ENCODE measurements around the gene GPR108. TPM values are rescaled to one million over a fixed set of nuclear protein-coding genes. Genes with fewer than 3 reads are reported as not detected.

GPR108 gene
- total RNA-seq, 4 donors from 2014 or later: 45.7 to 72.8 (median 52.0) TPM

DNA sequence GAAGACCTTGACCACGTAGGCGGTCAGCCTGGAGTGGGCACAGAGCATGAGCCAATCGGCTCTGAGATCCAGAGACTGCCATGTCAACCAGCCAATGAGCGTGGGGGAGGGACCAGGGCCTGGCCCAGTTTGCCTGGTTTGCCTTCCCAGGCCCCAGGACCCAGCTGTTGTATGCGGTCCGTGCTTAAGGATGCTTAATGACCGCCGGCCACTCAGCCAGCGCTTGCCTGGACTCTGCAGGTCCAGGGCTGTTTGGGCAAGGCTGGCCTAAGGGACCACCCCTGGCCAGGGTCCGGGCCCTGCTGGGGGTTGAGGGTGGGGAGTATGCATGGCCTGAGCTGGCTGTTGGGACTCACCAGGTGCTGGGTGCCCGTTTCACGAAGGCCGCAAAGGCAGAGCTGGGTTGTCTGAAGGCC lies 44.3 kb downstream of the GPR108 start:
- no peak for TF ChIP-seq POLR2A (IDR thresholded peaks at IDR 0.05)
- TF ChIP-seq, protein P1, sequence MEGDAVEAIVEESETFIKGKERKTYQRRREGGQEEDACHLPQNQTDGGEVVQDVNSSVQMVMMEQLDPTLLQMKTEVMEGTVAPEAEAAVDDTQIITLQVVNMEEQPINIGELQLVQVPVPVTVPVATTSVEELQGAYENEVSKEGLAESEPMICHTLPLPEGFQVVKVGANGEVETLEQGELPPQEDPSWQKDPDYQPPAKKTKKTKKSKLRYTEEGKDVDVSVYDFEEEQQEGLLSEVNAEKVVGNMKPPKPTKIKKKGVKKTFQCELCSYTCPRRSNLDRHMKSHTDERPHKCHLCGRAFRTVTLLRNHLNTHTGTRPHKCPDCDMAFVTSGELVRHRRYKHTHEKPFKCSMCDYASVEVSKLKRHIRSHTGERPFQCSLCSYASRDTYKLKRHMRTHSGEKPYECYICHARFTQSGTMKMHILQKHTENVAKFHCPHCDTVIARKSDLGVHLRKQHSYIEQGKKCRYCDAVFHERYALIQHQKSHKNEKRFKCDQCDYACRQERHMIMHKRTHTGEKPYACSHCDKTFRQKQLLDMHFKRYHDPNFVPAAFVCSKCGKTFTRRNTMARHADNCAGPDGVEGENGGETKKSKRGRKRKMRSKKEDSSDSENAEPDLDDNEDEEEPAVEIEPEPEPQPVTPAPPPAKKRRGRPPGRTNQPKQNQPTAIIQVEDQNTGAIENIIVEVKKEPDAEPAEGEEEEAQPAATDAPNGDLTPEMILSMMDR (IDR thresholded peaks at IDR 0.05): no peak
- no peak for DNase-seq
- no peaks in the 10 kb centered on the region for H3K36me3 ChIP-seq

DNA sequence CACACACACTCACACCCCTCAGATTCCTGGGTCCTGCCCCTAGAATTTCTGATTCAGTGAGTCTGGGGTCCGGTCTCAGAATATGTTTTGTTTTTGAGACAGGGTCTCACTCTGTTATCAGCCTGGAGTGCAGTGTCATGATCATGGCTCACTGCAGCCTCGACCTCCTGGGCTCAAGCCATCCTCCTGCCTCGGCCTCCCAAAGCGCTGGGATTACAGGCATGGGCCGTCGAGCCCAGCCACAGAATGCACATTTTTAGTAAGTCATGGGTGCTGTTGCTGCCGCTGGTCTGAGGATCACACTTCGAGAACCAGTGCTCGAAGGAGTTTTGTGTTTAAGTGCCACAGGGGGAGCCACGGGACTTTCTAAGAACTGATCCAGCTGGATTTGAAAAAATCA lies 45.4 kb downstream of the GPR108 start:
- Histone ChIP-seq H3K36me3 (no peaks in the 10 kb centered on the region), H3K27ac (no peak overlapping the region), H3K4me3 (no peak overlapping the region), H3K27me3 (peaks cover 0 to 4% (median 0%) of the 10 kb centered on the region in 4 donors), H3K9me3 (no peaks in the 10 kb centered on the region), H3K4me1 (no peaks in the 10 kb centered on the region)
- intact Hi-C loops (cut with DNase I): no loop called here
- no peak for DNase-seq
- TF ChIP-seq, protein P1 (IDR thresholded peaks at IDR 0.05): no peak
- TF ChIP-seq POLR2A (IDR thresholded peaks at IDR 0.05): no peak
- WGBS, 2 donors: 71 to 80% methylated on average over 5 to 8 of the region's 10 CpGs

More for the DNA sequence above, 44.3 kb downstream of the GPR108 start:
- Histone ChIP-seq H3K4me1 (no peaks in the 10 kb centered on the region), H3K9me3 (no peaks in the 10 kb centered on the region), H3K27ac (no peak overlapping the region), H3K4me3 (no peak overlapping the region), H3K27me3 (peaks cover 0 to 4% (median 0%) of the 10 kb centered on the region in 4 donors)
- 82% methylated on average over 4 of the region's 13 CpGs; no CpG with 5 or more reads in 1 of the 2 donors for WGBS, 2 donors
- intact Hi-C loops (cut with DNase I): no loop called here

DNA sequence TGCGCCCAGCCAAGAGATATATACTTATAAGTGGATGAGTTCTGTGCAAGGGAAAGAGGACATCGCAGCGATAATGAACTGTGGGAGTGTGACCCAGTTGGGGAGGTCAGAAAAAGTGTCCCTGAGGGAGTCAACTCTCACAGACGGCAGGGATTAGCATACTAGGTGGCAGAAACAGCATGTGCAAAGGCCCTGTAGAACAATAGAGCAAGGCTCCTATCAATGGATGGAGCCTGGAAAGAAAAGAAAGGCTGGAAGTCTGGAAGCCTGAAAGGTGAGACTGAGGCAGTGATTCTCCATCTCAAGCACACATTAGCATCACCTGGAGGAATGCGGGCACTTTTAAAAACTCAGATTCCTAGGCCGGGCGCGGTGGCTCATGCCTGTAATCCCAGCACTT lies 46.0 kb downstream of the GPR108 start:
- TF ChIP-seq POLR2A (IDR thresholded peaks at IDR 0.05): no peak
- TF ChIP-seq, protein P1 (IDR thresholded peaks at IDR 0.05): no peak
- Histone ChIP-seq H3K9me3 (no peaks in the 10 kb centered on the region), H3K36me3 (no peaks in the 10 kb centered on the region), H3K27me3 (peaks cover 0 to 4% (median 0%) of the 10 kb centered on the region in 4 donors), H3K4me3 (no peak overlapping the region), H3K4me1 (no peaks in the 10 kb centered on the region), H3K27ac (no peak overlapping the region)
- WGBS, 2 donors: 82 to 90% methylated on average over 2 to 7 of the region's 8 CpGs
- intact Hi-C loops (cut with DNase I): no loop called here
- DNase-seq: no peak

DNA sequence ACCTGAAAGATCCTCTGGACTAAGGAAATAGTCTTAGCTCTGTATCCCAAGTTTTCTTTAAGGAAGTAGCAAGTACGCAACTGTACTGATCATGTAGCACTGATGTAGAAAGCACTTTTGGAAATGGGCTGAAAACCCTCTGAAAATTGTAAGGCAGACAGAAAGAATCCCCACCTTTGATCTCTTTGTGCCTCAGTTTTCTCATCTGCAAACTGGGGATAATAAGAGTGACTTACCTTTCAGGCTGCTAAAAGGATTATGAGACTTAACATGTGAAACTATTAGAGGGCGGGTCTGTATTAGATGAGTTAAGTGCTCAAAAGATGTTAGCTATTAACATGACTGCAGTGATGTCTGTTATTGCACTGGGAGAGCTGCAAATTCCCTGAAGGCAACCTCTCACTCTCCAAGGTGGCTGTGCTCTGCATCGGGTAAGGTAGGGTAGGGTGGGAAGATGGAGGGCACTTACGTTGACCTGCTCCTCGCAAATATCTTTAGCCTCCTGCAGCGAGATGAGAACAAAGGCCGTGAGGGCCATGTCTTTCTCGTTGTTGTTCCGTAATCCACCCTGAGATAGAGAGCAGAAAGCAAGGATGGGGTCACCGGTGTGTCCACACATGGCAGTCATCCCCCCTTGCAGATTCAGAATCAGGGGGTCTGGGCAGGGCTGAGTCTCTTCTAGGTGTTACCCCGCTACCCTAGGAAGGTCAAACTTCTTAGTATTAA lies 47.1 kb downstream of the GPR108 start:
- DNase-seq: no peak
- no peak overlapping the region for H3K27ac ChIP-seq
- H3K4me1 ChIP-seq: no peaks in the 10 kb centered on the region
- H3K4me3 ChIP-seq: no peak overlapping the region
- H3K9me3 ChIP-seq: no peaks in the 10 kb centered on the region
- peaks cover 0 to 4% (median 0%) of the 10 kb centered on the region in 4 donors for H3K27me3 ChIP-seq
- TF ChIP-seq, protein P1 (IDR thresholded peaks at IDR 0.05): no peak
- no peak for TF ChIP-seq POLR2A (IDR thresholded peaks at IDR 0.05)
- no peaks in the 10 kb centered on the region for H3K36me3 ChIP-seq
- intact Hi-C loops (cut with DNase I): no loop called here
- WGBS, 2 donors: 74 to 89% methylated on average over 11 of the region's 11 CpGs

DNA sequence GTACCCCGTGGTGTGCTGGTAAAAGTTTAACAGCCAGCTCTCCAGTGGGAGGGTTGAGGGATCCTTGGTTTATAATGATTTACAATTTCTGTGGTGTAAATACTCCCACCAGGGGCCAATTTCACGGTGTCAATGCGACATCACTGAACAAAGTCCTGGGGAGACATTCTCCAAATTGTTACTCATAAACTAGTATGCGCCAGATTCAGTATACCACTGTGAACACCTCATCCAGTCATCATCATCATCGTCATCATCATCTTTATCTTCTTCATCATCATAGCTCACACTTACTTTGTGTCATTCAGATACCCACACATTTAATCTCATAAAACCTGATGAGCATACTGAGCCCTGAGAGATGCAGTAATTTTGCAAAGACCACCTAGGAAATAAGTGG lies 50.3 kb downstream of the GPR108 start:
- 74 to 76% methylated on average over 5 of the region's 5 CpGs for WGBS, 2 donors
- H3K4me1 ChIP-seq: no peaks in the 10 kb centered on the region
- no peak for DNase-seq
- H3K36me3 ChIP-seq: no peaks in the 10 kb centered on the region
- H3K9me3 ChIP-seq: no peaks in the 10 kb centered on the region
- no peak overlapping the region for H3K4me3 ChIP-seq
- intact Hi-C loops (cut with DNase I): no loop called here
- H3K27ac ChIP-seq: no peak overlapping the region
- H3K27me3 ChIP-seq: peaks cover 0 to 4% (median 0%) of the 10 kb centered on the region in 4 donors
- TF ChIP-seq POLR2A (IDR thresholded peaks at IDR 0.05): no peak
- TF ChIP-seq, protein P1 (IDR thresholded peaks at IDR 0.05): no peak

Measured in esophagus squamous epithelium (tissue), 5 donors.